Right forelimb (tissue), 1 donor: Measurements from ENCODE around the gene NUP188.

Experiments used
- DNase-seq: peaks from one replicate; pipeline ENCODE4 v3.0.0-alpha.2; 2018

The NUP188 gene, protein sequence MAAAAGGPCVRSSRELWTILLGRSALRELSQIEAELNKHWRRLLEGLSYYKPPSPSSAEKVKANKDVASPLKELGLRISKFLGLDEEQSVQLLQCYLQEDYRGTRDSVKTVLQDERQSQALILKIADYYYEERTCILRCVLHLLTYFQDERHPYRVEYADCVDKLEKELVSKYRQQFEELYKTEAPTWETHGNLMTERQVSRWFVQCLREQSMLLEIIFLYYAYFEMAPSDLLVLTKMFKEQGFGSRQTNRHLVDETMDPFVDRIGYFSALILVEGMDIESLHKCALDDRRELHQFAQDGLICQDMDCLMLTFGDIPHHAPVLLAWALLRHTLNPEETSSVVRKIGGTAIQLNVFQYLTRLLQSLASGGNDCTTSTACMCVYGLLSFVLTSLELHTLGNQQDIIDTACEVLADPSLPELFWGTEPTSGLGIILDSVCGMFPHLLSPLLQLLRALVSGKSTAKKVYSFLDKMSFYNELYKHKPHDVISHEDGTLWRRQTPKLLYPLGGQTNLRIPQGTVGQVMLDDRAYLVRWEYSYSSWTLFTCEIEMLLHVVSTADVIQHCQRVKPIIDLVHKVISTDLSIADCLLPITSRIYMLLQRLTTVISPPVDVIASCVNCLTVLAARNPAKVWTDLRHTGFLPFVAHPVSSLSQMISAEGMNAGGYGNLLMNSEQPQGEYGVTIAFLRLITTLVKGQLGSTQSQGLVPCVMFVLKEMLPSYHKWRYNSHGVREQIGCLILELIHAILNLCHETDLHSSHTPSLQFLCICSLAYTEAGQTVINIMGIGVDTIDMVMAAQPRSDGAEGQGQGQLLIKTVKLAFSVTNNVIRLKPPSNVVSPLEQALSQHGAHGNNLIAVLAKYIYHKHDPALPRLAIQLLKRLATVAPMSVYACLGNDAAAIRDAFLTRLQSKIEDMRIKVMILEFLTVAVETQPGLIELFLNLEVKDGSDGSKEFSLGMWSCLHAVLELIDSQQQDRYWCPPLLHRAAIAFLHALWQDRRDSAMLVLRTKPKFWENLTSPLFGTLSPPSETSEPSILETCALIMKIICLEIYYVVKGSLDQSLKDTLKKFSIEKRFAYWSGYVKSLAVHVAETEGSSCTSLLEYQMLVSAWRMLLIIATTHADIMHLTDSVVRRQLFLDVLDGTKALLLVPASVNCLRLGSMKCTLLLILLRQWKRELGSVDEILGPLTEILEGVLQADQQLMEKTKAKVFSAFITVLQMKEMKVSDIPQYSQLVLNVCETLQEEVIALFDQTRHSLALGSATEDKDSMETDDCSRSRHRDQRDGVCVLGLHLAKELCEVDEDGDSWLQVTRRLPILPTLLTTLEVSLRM (N-terminal part only)

DNA sequence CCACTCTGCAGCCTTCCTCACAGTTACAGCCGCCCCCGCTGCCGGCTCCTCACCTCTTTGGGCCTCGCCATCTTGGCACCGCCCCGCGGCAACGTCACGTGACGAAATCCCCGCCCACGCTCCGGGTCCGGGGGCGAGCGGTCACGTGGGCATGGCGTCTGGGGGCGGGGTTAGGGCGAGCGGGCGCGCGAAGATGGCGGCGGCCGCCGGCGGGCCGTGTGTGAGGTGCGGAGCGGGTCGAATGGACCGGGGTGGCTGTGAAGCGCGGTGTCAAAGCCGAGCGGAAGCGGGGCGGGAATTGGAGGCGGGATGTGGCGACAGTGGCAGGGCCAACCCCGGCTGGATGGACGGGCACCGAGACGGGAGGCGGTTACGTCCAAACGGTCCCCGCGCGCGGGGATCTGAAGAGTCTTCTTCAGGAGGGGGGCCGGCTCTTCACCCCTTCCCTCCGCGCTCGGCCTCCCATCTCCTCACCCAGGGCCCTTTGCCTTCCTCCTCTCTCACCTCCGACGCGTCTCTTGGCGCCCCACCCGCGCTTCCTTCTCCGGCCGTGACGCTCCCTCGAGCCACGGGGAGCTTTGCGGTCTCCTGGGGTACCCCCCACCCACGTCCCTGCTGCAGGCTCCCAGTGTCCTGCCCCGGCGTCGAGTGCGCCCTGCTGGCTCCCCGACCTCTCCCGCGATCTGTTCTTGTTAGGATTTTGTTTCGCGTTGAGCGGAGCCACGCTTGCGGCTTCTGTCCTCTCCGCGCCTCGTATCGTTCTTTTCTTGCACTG lies at the start of gene NUP188, which contains the start of gene DOLK:
TSS of gene NUP188 (plus strand) at position 173 of the 775 bp plus-strand sequence. CDS start at position 194, 21 bp downstream.
TSS of gene DOLK (minus strand) at position 77 of the 775 bp plus-strand sequence. CDS start 300 bp downstream, outside the sequence.
- DNase-seq: peak; percentile 99

DNA sequence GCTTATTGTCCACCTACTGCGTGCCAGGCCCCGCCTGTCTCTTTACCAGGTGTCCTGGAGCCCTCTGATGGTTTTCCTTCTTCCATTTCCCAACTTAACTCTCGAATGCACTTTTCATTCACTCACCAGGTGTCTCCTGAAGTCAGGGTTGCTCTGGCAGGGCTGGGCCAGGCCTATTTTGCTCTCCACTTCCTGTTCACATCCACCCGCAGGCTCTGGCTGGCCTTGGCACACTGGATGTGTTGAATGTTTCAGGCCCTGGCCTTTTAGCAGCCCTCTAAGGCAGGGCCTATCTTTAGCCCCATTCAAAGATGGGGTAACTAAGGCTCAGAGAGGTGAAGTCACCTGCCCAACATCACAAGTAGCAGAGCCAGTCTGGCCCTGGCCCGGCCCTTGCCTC lies 49.1 kb upstream of the NUP188 start:
- no peak for DNase-seq

DNA sequence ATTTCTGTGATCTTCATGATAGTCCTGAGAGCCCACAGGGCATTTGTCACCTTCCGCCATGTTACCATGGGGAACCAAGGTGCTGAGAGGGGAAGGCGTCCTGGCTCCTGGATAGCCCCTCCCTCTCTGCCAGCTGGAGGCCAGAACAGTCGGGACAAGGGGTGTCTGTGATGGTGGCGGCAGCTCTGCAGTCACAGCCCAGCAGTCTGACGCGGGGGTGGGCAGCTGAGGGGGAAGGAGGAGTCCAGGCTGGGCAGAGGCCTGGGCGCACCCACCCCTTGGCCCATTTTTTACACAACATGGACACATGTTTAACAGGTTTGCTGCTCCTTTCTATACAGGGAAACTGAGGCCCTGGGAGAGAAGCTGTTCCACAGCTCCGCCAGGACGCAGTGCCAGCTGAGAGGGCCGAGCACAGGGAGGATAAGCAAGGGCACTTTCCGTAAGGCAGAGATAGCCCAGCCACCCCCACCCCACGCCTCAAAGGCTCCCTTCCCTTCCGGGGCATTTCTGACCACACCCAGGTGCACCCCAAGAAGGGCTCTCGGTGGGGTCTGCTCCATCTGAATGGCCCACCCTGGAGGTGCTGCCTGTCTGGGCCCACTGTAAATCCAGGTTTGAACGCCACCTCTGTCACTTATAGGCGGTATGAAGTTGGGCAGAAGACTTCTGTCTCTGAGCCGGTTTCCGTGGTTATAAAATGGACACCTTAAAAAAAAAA lies 48.5 kb upstream of the NUP188 start:
- no peak for DNase-seq

DNA sequence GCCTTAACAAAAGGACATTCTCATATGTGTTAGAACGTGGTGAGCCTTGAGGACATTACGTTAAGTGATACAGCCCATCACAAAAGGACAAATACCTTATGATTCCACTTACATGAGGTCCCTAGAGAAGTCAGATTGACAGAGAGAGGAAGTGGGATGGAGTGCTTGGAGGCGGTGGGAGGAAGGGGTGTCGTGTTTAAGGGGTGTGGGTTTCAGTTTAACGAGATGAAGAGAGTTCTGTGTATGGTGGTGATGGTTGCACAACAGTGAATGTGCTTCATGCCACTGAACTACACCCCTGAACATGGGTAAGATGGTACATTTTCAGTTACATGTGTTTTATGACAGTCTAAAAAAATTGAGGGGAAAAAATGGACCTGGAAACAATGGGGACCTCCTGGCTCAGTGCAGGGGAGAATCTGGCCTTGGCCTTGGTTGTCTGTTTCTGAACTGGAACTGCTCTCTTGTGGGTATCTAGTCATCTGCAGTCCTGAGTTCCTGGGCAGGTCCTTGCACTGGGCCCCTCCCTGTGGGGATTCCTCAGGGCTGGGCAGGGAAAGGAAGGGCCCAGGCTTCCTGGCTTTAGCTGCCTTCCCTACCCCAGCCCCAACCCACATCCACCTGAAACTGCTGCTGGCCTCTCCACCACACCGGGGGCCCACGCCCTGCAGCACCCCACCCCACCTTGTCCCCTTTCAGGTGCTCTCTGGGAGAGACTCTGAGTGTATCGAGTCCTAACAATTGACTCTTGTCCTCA lies 47.8 kb upstream of the NUP188 start:
- DNase-seq: no peak

DNA sequence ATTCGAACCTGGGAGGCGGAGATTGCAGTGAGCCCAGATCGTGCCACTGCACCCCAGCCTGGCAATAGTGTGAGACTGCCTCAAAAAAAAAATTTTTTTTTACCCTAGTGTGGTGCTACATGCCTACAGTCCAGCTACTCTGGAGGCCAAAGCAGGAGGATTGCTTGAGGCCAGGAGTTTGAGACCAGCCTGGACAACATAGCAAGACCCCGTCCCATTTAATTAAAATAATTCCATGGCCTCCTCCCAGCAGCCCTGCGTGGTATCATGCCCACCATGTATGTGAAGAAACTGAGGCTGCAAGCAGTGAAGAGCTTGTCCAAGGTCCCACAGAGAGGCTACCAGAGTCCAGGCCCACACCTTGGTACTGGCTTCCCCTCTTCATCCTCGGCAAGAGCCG lies 46.1 kb upstream of the NUP188 start:
- no peak for DNase-seq

DNA sequence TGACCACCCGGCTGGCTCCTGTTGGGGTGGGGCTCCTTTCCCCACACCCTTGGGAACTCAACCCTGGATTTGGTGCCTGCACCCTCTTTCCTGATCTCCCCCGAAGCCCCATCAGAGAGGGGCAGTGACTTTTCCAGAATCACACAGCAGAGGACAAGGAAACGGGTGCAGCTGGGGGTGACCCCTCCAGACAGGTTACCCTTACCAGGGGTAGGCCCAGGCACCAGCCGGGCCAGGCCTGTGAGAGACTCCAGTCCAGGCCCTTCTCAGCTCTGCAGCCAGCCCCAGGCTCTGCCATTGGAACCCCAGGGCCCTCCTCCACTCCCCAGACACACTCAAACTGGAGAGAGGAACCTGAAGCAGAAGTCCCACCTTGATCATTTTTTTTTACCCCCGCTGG lies 45.7 kb upstream of the NUP188 start:
- no peak for DNase-seq

DNA sequence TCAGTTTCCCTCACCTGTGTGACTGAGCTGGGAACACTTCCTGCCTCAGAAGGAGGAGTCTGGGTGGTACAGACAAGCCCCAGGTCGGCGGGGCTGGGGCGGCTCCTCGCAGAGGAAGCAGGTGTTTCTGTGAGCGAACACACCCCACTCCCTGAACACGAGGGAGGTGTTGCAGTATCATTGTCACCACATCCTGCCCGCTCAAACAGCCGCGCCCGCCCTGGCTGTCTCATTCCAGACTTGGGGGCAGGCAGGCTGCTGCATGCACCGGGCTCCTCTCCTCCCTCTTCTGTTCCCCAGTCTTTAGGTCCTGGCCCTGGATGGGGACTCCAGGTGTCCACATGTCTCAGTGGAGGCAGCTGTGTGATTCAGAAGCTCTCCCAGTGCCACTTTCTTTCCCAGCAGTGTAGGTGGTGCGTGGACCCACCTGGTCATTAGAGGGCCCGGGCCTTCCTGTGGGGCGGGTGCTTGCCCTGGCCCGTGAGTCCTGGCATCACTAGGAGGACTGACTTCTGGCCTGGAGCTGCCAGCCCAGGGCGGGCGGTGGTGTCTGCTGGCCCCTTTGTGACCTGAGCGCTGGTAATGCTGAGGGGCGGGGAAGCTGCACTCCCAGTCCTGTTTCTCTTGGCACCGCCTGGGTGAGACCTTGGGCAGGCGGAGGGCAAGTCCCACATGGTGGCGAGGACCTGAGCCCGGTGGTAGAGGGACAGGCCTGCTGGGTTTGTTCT lies 45.0 kb upstream of the NUP188 start:
- no peak for DNase-seq

DNA sequence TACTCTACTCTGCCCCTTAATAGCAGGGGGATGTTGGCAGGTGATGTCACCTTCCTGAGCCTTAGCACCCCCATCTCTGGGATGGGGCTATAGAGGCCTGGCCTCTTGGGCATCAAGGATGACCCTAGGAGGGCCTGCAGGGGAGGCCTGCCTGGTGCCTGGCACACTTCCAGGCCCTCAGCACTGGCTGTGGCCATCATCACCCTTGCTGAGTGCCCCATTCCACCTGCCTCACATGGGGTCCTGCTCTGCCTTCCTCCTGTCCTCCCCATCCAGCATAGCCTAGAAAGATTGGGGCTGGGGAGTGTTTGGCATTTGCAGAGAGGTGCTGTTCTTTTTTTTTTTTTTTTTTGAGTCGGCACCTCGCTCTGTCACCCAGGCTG lies 44.4 kb upstream of the NUP188 start:
- no peak for DNase-seq

DNA sequence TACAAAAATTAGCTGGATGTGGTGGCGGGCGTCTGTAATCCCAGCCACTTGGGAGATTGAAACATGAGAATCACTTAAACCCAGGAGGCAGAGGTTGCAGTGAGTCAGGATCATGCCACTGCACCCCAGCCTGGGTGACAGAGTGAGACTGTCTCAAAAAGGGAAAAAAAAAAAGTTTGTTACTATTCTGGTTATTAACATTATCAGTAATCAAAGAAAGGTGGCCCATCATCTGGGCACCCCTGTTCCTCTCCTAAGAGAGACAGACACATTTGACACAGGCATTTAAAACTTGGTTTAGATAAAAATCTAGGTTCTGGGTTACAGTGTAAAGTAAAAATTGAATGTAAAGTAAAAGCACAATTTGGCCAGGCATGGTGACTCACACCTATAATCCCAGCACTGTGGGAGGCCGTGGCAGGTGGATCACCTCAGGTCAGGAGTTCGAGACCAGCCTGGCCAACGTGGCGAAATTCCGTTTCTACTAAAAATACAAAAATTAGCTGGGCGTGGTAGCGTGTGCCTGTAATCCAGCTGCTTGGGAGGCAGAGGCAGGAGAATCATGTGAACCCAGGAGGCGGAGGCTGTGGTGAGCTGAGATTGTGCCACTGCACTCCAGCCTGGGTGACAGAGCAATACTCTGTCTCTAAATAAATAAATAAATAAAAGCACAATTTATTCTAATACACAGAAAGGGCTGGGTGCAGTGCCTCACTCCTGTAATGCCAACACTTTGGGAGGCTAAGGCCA lies 43.5 kb upstream of the NUP188 start:
- DNase-seq: no peak

DNA sequence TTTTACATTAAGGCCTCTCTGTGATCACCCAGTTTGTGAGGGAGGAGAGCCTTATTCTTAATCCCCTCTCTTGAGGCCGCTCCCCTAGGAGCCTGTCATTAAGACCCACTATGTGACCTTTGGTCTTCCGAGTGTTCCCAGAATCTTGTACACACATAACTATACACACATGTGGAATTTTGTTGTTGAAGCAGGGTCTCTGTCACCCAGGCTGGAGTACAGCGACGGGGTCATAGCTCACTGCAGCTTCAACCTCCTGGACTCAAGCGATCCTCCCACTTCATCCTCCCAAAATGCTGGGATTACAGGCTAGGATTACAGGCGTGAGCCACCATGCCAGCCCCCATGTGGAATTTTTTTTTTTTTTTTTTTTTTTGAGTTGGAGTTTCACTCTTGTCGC lies 41.5 kb upstream of the NUP188 start:
- DNase-seq: no peak

DNA sequence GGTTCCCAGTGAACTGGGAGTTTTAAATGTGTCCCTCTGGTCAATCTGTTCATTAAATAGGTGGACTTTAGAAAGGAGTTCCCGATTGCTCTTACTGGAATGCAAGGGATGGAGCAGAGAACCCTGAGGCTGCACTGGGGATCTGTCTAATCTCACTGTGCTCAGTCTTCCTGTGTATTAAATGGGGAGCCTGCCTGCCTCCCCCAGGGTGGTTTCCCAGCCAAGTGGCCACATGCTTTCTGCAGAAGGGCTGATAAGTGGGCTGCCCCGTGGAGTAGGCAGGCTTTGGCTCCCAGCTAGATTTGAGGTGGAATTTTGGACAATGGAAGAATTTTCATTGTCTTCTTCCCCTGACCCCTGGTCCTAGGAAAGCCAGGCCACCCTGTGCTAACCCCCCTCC lies 40.8 kb upstream of the NUP188 start:
- no peak for DNase-seq

DNA sequence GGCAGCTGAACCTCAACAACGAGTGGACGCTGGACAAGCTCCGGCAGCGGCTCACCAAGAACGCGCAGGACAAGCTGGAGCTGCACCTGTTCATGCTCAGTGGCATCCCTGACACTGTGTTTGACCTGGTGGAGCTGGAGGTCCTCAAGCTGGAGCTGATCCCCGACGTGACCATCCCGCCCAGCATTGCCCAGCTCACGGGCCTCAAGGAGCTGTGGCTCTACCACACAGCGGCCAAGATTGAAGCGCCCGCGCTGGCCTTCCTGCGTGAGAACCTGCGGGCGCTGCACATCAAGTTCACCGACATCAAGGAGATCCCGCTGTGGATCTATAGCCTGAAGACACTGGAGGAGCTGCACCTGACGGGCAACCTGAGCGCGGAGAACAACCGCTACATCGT lies 39.1 kb upstream of the NUP188 start:
- DNase-seq: no peak

DNA sequence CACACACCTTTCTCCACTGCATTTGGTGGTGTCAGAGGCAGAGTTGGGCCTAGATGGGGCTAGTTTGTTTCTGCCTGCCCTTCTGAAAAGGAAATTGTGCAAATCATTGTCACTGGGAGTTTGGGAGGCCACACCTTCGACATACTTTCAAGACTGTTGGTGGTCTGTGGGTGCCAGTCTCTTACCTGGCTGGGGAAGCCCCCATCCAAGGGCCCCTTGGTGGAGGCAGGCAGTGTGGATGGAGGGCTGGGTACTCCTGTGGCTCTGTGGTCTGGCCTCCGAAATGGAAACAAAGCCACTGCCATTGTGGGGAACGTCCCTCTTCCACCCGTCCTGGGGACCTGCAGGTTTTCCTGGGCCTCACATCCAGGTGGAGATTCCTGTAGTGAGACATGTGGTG lies 37.6 kb upstream of the NUP188 start:
- DNase-seq: no peak

DNA sequence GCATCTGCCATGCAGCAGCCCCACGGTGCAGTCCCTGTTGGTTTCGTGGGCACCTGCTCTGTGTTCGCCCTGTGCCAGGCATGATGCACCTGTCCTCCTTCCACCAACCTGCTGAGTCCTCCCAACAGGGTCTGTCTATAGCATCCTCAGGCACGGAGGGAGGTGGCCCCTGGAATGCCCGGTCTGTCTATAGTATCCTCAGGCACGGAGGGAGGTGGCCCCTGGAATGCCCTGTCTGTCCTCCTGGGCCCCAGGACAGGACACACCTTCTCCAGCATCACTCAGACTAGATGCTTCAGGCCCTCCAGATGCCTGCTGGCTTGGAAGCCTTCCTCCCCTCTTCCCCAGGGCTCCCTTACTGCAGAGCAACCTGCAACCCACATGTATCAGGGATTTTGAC lies 36.6 kb upstream of the NUP188 start:
- no peak for DNase-seq

DNA sequence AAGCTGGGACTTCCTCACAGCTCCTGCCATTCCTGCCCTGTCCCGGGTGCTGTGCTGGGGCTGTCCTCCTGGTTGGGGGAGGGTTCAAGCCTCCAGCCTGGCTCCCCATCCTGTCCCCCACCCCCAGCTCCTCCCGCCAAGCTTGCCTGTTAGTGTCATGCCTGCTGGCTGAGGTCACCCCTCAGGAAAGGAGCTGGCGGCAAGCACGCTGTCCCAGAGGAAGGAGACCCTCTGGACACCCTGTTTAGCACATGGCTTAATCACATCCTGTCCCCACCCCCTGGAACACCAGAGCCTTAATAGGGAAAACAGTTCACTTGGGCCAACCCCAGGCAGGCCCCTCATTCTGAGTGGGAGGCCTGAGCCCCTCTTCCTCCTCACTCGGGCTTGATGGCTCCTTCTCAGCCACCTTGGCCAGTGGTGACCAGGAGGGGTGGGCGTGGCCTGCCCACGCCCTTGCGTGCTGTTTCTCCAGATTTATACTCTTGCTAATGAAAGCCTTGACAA lies 35.9 kb upstream of the NUP188 start:
- DNase-seq: peak; percentile 59

DNA sequence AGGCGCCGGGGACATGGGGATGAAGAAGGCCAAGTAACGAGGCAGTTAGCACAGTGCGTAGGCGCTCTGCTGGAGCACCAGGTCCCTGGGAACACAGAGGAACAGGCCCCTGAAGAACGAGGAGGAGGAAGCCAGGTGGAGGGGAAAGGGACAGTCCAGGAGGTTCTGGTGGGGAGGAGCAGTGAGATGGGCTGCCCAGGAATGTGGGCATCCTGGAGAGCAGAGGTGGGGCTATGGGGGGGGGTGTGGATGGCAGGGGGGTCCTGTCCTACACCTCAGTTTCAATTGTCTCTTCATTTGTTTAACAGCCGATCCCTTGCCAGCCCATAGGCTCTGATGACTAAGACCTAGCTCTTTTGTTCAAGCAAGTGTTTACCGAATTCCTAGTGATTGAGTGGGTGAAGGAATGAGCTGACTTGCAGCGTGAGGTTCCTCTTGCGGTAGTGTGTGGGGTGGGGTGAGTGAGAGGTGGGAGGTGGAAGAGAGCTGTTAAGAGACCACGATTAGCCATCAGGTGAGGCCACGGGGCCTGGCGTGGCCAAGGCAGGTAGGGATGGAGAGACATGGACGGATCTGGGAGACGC lies 35.1 kb upstream of the NUP188 start:
- DNase-seq: no peak

DNA sequence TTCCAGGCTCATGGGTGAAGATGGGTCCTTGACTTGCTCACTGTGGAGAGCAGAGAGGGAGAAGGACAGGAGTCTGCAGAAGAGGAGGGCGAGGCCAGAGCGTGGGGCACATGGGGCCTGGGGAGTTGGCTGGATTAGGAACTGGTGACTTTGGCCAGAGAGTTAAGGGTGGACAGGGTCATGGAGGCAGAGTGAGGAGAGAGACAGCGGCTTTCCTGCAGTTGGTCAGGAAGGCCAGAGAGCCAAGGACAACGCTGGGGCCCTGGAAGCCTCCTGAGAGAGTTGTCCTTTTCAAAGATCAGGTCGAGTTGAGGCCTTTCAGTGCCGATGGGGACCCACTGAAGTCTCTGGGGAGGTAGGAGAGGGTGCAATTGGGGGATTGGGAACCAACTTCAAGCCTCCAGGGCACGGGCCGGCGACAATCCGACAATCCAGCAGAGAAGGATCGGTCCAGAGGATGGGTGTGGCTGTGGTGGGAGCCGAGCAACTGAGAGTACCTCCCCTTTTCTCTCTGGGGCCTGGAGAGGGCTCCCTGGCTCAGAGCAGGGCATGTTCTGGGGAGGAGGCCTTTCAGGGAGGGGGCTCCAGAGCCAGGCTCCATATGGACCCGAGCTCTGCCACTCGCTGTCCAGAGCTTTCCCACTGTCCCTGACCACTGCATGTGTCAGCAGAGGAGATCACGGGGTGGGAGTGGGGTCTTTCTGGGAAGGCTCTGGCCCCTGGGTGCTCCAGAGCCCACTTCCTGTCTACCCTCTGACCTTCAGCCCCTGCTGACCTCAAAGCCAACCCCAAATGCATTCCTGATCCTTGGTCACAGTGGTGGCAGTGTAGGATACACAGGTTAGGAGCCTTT lies 34.2 kb upstream of the NUP188 start:
- DNase-seq: no peak
